Iris pigment epithelial cell (primary cell): Measurements from ENCODE around the gene IRX5.
A peak's percentile ranks its signal among the peaks of the same experiment; 100 is the strongest.

Experiments
- DNase-seq: peaks from one replicate; pipeline ENCODE4 v3.0.0-alpha.2; 2011; ENCODE audit warnings: low read depth

The IRX5 gene

DNA sequence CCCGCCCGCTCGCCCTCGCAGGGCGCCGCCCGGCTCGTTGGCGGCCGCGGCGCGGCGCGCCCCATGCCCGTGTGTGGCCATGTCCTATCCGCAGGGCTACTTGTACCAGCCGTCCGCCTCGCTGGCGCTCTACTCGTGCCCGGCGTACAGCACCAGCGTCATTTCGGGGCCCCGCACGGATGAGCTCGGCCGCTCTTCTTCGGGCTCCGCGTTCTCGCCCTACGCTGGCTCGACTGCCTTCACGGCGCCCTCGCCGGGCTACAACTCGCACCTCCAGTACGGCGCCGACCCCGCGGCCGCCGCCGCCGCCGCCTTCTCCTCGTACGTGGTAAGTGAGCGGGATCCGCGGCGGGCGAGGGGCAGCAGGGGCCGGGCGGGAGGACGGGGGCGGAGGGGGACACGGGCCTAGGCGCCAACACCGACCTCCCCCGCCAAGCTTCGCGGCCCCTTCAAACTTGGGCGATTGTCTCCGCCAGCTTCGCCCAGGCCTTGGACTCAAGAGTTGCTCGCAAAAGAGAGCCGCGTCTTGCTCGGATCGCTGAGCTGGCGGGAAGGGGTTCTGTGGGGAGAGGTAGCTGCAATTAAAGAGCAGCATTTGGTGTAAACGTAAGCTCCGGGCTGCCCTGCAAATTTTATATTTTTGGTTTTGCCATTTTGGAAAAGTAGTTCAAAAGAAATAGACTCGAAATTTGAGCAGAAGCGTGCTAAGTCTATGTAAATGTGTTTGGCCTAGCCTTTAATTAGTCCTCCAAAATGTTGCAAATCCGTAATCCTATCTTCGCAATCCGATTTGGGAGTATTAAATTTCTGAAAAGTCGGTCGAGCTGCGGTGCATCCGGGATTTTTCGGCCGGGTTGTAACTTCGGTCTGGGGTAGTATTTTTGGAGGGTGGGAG, 702 bp downstream of the IRX5 start:
- DNase-seq, result peak; percentile 49

DNA sequence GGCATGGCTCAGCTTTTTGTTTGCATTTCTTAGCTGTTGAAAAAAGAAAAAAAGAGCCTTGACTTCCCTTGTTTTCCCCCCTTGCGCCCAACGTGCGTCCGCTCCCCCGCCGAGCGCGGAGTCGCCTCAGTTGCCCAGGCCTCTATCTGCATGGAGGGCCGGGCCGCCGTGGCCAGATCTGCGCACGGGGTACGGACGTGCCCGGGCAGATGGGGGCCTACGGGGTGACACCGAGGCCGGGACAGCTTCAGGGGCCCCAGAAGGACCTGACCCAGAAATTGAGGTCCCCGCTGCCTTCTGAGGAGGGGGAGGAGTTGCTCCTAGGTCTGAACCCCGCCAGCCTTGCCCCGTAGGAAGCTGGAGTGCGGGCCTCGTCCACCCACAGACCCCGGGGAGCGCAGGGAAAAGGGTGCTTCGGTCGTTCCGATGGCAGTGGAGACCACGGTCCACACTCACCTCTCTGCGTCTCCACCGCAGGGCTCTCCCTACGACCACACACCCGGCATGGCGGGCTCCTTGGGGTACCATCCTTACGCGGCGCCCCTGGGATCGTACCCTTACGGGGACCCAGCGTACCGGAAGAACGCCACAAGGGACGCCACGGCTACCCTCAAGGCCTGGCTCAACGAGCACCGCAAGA, 1.5 kb downstream of the IRX5 start:
- DNase-seq, result no peak

DNA sequence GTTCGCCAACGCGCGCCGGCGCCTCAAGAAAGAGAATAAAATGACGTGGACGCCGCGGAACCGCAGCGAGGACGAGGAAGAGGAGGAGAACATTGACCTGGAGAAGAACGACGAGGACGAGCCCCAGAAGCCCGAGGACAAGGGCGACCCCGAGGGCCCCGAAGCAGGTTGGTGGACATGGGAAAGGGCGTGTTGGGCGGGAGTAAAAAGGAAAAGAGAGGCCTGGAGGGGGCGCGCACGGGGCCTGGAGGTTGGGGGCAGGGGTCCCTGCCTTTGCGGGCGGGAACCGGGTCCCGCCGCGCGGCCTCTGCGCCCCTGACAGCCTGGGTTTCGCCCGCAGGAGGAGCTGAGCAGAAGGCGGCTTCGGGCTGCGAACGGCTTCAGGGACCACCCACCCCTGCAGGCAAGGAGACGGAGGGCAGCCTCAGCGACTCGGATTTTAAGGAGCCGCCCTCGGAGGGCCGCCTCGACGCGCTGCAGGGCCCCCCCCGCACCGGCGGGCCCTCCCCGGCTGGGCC, 2.1 kb downstream of the IRX5 start:
- no peak for DNase-seq

DNA sequence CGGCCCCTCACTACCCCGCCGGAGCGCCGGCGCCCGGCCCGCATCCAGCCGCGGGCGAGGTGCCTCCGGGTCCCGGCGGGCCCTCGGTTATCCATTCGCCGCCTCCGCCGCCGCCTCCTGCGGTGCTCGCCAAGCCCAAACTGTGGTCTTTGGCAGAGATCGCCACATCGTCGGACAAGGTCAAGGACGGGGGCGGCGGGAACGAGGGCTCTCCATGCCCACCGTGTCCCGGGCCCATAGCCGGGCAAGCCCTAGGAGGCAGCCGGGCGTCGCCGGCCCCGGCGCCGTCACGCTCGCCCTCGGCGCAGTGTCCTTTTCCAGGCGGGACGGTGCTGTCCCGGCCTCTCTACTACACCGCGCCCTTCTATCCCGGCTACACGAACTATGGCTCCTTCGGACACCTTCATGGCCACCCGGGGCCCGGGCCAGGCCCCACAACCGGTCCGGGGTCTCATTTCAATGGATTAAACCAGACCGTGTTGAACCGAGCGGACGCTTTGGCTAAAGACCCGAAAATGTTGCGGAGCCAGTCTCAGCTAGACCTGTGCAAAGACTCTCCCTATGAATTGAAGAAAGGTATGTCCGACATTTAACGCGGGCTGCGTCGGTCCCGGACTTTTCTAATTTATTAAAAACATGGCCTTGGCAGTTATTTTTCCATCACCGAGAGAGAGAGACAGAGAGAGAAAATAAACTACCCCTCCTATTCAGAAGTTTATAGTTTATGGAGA, 2.8 kb downstream of the IRX5 start:
- no peak for DNase-seq

DNA sequence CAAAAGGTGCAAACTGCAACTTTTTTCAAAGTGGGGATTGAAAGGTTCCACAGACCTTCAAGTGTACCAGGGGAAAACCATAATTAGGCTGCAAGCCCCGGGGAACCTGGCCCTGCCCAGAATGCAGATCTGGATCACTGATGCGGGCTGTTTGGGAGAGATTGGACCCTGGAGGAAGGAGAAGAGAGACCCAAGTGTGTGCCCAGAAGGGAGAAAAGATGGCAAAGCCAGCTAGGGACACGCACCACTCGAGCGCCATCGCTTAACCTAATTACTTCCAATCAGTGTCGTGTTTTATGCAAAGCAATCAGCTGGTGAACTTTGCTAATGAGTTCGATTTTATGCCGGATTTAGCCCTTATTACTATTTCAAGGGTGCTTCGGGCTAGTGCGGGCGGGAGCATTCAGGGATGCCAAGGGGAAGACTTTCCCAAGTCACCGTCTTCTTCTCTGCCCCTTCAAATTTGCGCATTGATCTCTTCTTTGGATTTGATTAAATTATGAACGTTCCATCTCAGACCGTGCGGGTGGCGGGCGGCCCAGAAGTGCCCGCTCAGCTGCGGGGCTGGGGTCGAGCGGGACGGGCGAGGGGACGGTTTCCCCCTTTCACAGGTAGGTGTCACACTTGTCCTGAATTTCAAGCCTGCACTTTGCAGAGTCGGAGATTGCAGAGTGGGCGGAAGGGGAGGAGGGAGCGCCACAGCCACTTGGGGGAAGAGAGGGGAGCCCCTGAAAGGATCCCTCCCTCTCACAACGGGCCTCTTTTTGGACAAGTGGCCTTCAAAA, 4.0 kb downstream of the IRX5 start:
- DNase-seq, result no peak

DNA sequence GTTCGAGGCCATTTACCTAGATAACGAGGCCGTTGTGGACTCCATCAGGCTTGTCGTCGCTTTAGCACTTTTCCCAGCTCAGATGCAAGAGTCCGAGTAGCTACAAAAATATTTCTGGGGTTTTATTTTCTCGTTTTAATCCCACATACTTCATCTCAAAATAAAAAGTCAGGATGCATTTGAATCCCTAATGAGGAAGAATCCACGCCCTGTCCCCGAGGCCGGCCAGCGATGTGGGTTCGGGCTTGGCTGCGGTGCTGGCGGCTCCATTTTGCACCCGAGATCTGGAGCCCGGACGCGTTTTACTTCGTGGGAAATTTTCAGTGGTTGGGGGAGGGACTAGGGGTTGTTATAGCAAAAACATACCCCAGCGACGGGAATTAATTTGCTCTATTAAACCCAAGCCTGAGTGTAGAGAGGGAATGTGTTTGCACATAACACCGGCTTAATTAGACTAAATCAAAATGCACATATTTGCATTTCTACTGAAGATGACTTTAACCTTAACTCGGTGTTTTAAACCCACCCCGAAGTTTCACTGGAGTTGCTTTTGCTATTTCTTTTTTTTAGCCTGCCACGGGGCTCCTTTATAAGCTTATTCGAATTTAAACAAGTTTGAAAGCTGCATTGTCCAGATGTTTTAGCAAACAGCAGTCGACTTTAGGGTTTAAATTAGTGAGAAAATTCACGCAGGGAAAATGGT, 4.8 kb downstream of the IRX5 start:
- no peak for DNase-seq

DNA sequence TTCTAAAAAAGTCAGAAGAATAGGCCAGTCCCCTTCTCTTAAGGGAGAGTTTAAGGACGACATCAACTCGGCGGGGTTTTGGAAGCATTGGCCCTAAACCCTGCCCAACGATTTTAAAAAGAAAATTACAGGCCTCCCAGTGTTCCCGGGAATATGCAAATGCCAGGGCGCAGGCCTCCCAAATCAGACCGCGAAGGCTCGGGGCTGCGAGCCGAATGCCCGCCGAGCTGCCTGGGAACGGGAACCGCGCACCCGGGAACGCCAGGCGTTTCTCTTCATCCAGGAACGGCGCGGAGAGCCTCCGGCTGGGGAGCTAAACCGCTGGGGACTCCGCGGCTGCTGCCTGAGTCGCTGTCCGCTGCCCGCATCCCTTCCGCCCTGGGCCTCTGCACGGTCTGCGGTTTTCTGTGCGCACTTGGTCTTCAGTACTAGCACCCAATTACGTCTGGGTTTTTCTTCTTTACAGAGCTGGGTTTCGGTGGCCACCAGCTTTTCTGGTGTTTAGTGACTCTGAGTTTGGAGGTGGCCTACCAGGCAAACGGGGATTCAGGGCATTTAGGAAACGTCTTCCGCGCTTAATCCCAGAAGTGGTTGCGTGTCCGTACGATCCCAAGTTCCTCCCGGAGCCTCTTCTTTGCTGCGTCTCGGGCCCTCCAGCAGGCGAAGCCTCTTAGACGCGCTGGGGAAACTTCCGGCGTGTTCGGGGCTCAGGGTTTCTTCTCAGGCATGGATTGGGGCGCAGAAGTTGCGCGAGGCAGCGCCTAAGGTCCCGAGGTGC, 5.7 kb downstream of the IRX5 start:
- peak; percentile 44 for DNase-seq

DNA sequence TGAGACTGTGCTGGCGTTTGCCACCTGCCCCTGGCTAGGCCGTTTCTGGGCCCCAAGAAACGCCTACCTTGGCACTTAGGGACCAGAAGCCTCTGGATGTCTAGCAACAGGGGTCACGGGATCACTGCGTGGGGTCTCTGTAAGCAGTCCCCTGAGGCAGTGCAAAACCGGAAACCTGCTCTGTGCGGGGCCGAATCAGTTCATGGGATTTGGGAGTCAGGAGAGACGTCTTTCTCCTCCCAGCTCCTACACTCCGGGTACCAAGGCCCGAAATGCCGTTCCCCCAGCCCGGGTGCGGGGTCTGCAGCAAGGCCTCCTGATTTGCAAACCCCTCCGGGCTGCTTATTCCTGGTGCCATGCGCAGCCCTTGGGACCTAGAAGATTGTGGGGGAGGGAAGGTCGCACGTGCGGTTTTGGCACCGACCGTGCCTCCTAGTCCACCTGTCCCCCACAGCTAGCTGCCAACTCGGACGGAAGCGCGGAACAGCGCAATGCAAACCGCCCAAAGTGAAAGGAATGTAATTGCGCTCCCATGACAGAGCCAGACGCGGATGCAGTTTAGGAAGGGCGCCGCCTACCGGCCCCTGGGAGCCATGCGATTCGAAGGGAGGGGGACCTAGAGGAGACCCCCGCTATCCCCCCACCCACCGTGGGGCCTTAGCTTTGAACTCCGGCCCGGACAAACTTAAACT, 6.5 kb downstream of the IRX5 start:
- DNase-seq, result peak; percentile 18

DNA sequence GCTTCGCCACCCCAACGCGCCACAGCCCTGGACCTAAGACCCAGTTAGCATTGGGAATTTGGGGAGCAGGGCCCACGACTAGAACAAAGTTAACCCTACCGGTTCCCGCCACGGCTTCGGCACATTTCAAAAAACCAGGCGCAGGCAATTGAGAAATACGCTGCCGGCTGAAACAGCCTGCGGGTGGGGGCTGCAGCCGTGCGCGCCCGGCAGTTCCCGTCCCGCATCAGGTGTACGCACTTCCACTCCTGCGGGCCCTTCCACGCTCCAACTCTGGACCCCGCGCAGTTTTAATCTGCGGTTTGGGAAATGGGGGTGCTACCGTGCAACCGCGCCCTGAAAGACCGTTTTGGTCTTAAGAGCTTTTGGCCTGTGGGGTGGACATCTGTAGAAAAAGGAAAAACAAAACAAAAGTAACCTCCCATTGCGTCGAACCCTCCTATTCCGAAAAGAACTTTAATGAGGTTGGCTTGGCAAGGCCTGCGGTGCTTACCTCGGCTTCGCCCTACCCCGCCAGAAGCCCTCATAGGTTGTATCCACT, 7.1 kb downstream of the IRX5 start:
- no peak for DNase-seq

DNA sequence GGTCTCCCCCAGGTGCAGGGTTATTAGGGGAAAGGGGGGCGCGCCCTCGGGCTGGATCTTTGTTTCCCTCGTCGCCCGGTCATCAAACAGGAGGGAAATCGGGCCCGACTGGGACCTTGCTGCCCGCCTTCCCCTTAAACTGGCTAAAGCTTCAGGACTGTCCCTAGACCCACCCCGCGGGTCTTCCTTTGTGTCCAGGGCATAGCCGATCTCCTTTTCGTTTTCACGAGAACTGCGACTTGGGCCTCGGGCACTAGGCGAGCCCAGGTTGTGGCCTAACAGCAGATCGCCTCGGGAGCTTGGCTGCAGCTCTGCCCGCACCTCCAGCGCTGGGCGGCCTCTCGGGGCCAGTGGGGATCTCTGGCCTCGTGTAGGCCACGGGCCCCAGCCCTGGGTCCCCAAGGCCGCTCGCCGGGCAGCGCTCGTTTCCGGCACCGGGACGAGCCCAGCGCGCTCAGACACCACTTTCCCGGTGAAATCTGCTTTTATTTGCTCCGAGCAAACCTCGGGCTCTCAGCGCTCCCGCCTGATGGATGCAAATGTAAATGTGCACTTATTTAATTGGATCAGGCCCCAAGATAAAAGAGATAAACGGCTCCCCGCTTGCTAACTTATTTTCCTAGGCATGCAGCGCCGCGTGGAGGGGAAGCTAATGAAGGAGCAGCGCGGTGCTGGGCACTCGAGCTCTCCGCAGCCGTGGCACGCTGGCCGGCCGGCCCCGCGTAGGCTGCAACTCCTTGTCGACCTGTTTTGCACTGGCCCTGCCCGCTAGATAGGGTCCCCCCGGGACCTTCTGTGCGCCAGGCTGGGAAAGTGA, 7.8 kb downstream of the IRX5 start:
- DNase-seq, result no peak

DNA sequence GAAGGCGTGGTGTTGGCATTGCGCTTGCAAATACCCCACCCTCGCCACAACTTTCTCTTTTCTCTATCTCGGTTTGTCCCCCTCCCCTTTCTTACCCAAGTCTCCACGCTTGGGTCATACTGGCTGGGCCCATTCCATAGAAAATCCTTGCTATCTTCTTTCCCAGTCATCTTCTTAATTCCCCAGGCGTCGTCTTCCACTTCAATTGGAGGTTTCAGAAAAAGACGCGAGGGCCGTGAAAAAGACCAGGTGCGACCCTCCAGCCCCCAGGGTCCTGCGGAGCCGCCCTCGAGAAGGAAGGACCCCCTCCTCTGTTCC, 8.3 kb downstream of the IRX5 start:
- no peak for DNase-seq

DNA sequence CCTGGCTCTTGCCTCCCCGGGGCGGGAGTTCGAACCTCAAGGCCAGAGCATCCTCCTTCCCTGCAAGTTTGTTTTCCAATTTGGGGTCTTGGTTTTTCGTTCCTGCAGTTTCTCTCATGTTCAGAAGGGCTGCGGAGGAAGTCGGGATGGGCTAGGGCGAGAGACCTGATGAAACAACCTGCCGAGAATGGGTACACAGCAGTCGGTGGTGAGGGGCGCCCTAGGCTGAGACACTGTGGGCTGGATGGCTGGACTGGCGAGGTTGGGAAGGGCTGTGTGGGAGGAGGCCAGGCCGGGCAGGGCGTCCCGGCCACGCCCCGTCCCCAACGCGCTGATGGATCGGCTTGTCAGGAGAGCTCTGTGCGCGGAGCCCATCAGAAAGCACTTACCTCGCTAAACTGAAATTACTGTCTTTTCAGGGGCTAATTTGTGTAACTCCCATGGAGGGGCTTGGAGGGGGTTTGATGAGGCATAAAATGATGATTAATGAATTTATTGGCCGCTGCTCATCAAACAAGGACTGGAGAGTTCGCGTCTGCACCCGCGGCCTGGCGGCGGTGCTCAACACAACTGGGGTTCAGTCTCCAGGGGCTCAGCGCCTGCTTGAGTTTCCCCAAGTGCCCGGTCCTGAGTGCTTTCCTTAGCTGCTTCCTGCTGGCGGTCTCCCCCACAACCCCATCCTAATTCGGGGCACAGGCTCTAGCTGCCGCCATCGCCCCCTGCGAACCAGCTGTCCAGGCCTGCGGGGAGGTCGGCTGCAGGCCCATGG, 9.0 kb downstream of the IRX5 start:
- DNase-seq, result no peak

DNA sequence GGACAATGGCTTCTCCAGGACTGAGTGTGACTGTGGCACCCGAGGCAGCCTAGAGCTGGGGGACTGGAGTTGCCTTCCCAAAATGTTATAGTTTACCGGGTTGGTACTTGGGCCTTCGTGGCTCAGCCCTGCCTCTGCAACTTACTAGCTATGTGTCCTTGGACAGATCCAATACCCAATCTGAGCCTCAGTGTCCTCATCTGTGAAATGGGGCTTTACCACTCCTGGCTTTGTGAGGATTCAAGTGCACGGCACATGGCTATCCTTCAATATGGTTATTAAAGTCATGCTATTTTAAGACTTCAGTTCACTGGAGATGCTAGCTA, 9.6 kb downstream of the IRX5 start:
- no peak for DNase-seq

DNA sequence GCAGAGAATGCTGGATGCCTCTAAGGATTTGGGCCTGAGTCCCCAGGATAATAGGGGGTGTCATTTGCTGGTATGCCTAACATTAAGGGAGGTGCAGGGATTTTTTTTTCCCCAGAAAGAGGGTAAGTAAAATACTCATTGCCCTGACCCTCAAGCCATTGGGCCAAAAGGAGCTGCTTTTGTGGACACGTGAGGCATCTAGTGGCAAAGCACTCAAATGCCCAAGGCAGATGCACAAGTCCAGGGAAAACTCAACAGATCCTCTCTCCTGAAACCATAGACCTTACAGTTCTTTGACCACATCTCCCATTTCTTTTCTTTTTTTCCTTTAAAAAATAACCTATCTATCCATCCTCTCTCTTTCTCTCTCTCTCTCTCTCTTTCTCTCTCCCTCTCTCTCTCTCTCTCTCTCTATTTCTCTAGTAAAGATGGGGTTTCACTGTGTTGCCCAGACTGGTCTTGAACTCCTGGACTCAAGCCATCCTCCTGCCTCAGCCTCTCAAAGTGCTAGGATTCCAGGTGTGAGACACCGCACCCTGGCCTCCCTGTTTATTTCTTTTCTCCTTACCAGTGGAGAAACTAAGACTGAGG, 11.8 kb downstream of the IRX5 start:
- no peak for DNase-seq

DNA sequence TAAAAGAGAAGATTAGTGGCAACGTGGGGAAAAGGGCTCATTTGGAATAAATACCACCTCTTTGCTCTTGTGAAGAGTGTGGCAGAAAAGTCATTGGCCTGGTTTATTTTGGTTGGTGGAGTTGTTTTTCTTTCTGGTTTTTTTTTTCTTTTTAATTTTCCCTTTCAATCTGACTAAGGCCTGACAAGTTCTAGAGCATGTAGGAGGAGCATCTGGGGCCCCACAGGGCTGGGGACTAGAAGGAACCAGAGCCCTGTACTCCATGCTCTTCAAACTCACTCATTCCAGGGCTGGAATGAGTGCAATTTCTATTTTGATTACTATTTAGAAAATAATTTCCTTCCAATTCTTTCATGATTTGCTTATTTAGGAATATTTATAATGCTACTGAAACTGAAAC, 13.3 kb downstream of the IRX5 start:
- no peak for DNase-seq

DNA sequence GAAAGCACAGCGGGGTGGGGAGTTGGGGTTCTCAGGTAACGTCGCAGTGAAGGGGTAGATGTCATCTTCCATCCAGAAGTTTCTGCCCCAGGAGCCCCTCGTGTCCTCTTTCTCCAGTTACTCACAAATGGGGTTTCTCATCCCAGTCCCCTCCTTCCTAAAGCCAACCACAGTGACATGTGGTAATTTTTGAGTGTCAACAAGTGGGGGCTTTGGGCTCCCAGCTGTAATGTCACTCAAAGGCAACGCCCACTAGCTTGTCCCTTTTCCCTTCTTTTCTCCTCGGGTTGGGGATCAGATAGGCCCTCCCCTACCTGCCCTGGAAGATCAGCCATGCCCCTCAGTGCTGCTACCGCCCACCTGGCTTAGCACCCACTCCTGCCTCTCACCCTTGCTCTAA, 14.4 kb downstream of the IRX5 start:
- no peak for DNase-seq

DNA sequence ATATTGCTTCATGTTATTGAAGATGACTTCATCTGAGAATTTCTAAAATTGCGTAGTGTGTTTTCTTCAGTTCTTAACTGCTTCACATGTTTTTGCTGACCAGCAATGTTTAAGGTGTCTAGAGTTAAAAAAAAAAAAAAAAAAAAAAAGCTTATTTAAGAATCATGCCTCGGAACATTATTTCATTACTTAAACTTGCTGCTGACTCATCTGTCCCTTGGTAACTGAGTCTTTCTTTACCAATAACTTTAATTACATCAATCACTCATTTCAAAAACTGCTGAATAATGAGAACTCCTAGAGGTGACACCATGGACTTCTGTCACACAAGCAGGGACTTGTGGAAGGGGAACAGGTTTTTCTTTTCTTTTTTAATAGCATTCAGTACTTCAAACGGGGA, 16.2 kb downstream of the IRX5 start:
- no peak for DNase-seq

DNA sequence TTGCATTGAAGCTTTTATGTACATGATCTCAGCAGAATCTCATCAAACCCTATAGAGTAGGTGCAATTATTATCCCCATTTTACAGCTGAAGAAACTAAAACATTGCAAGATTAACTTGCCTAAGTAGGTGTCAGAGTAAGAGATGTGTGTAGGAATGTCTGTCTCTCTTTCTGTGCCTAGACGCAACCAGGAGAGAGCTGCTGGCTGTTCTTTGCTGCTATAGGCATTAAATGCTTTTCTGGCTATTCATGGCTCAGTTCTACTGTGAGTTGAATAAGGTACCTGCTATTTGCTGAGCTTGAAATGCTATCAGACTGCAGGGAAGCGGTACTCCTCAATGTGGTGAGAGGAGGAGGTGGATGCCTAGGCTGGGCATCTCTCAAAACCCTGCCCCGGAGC, 17.0 kb downstream of the IRX5 start:
- DNase-seq, result no peak
